Activated CD4-positive, alpha-beta memory T cell treated with anti-CD3 and anti-CD28 coated beads for 36 hours (primary cell): ENCODE measurements around the gene SOX3. TPM values are rescaled to one million over a fixed set of nuclear protein-coding genes. Genes with fewer than 3 reads are reported as not detected.

Source experiments
- CTCF ChIA-PET: fragments of 350-600 bp; sonication (Branson Sonifier 250); formaldehyde crosslinking; loops from one replicate; lab custom pipeline; 2021; ENCODE audit warnings: antibody characterized with exemption, inconsistent platforms; lab: Charles Lee
- POLR2A ChIA-PET: fragments of 350-600 bp; sonication (Branson Sonifier 250); formaldehyde crosslinking; loops from one replicate; lab custom pipeline; 2021; ENCODE audit warnings: antibody characterized with exemption; lab: Charles Lee
- DNase-seq: peaks from one replicate; pipeline ENCODE4 v3.0.0-alpha.2; 2020
- H3K27ac Mint-ChIP-seq: one replicate; pipeline ENCODE4 v1.8.0; 2021; ENCODE audit warnings: mixed read lengths
- H3K27me3 Mint-ChIP-seq: one replicate; pipeline ENCODE4 v1.8.0; 2021; ENCODE audit warnings: mixed read lengths
- H3K36me3 Mint-ChIP-seq: one replicate; pipeline ENCODE4 v1.8.0; 2021; ENCODE audit warnings: mixed read lengths
- H3K4me1 Mint-ChIP-seq: one replicate; pipeline ENCODE4 v1.8.0; 2021; ENCODE audit warnings: low read depth, mixed read lengths
- H3K4me3 Mint-ChIP-seq: one replicate; pipeline ENCODE4 v1.8.0; 2021; ENCODE audit warnings: mild to moderate bottlenecking, mixed read lengths
- H3K9me3 Mint-ChIP-seq: one replicate; pipeline ENCODE4 v1.8.0; 2021; ENCODE audit warnings: mixed read lengths
- intact Hi-C: fragments of 100-400 bp; cut with micrococcal nuclease; formaldehyde crosslinking; loops from one replicate; pipeline ENCODE4 v1.15.1; 2023
- total RNA-seq, 2 experiments: library from RNA; stranded (reverse); gene quantifications; one replicate each; pipeline ENCODE4 v1.2.3, GENCODE V29; 2021

The SOX3 gene
- total RNA-seq = not detected

GRCh38 chrX:140504371-140505324, at the start of gene SOX3:
SOX3 (minus strand) TSS chrX:140505069; CDS start chrX:140505060, 9 bp downstream.
- ChIA-PET POLR2A (no interaction called here), CTCF (no interaction called here)
- peaks cover 5% of the 10 kb centered on the region for H3K4me1 Mint-ChIP-seq
- H3K27ac Mint-ChIP-seq = no peak within 1 kb of the TSS
- no peak for DNase-seq
- no peak within 1 kb of the TSS for H3K4me3 Mint-ChIP-seq
- no peaks in the 10 kb centered on the region for H3K36me3 Mint-ChIP-seq
- intact Hi-C loops = no loop called here
- H3K9me3 Mint-ChIP-seq = no peaks in the 10 kb centered on the region
- peaks cover 46% of the 10 kb centered on the region for H3K27me3 Mint-ChIP-seq

- no peaks in the 10 kb centered on the region for H3K36me3 Mint-ChIP-seq
- no peaks in the 10 kb centered on the region for H3K9me3 Mint-ChIP-seq
- CTCF ChIA-PET = no interaction called here
- DNase-seq = no peak
- H3K27ac Mint-ChIP-seq = no peak overlapping the region
- H3K4me3 Mint-ChIP-seq = no peak overlapping the region
- H3K4me1 Mint-ChIP-seq = no peaks in the 10 kb centered on the region
- intact Hi-C loops = no loop called here
- H3K27me3 Mint-ChIP-seq = no peaks in the 10 kb centered on the region
- POLR2A ChIA-PET = no interaction called here
Observed at GRCh38 chrX:140548985-140549384, 44.1 kb upstream of the SOX3 start.

- no peaks in the 10 kb centered on the region for H3K9me3 Mint-ChIP-seq
- CTCF ChIA-PET = no interaction called here
- no peak overlapping the region for H3K27ac Mint-ChIP-seq
- no peak overlapping the region for H3K4me3 Mint-ChIP-seq
- H3K27me3 Mint-ChIP-seq = peaks cover 1% of the 10 kb centered on the region
- POLR2A ChIA-PET = no interaction called here
- no peak for DNase-seq
- H3K36me3 Mint-ChIP-seq = no peaks in the 10 kb centered on the region
- no peaks in the 10 kb centered on the region for H3K4me1 Mint-ChIP-seq
- intact Hi-C loops = no loop called here
Observed at GRCh38 chrX:140526171-140526570, 21.3 kb upstream of the SOX3 start.

- POLR2A ChIA-PET = no interaction called here
- Mint-ChIP-seq H3K36me3 (no peaks in the 10 kb centered on the region), H3K4me3 (no peak overlapping the region), H3K27ac (no peak overlapping the region), H3K4me1 (no peaks in the 10 kb centered on the region), H3K27me3 (peaks cover 1% of the 10 kb centered on the region), H3K9me3 (no peaks in the 10 kb centered on the region)
- intact Hi-C loops = no loop called here
- no peak for DNase-seq
- CTCF ChIA-PET = no interaction called here
Observed at GRCh38 chrX:140525448-140525847, 20.6 kb upstream of the SOX3 start.

- no peak overlapping the region for H3K27ac Mint-ChIP-seq
- peaks cover 1% of the 10 kb centered on the region for H3K27me3 Mint-ChIP-seq
- no peak overlapping the region for H3K4me3 Mint-ChIP-seq
- intact Hi-C loops = no loop called here
- H3K4me1 Mint-ChIP-seq = no peaks in the 10 kb centered on the region
- POLR2A ChIA-PET = no interaction called here
- H3K9me3 Mint-ChIP-seq = no peaks in the 10 kb centered on the region
- CTCF ChIA-PET = no interaction called here
- H3K36me3 Mint-ChIP-seq = no peaks in the 10 kb centered on the region
- no peak for DNase-seq
Observed at GRCh38 chrX:140524556-140524955, 19.7 kb upstream of the SOX3 start.

GRCh38 chrX:140521393-140521792, 16.5 kb upstream of the SOX3 start:
- Mint-ChIP-seq H3K36me3 (no peaks in the 10 kb centered on the region), H3K27me3 (no peaks in the 10 kb centered on the region), H3K9me3 (no peaks in the 10 kb centered on the region), H3K4me3 (no peak overlapping the region), H3K4me1 (no peaks in the 10 kb centered on the region), H3K27ac (no peak overlapping the region)
- intact Hi-C loops = no loop called here
- CTCF ChIA-PET = no interaction called here
- POLR2A ChIA-PET = no interaction called here
- no peak for DNase-seq

- ChIA-PET POLR2A (no interaction called here), CTCF (no interaction called here)
- H3K4me1 Mint-ChIP-seq = no peaks in the 10 kb centered on the region
- no peak overlapping the region for H3K4me3 Mint-ChIP-seq
- no peaks in the 10 kb centered on the region for H3K36me3 Mint-ChIP-seq
- intact Hi-C loops = no loop called here
- no peak overlapping the region for H3K27ac Mint-ChIP-seq
- no peaks in the 10 kb centered on the region for H3K9me3 Mint-ChIP-seq
- DNase-seq = no peak
- peaks cover 13% of the 10 kb centered on the region for H3K27me3 Mint-ChIP-seq
Observed at GRCh38 chrX:140514554-140514953, 9.7 kb upstream of the SOX3 start.

GRCh38 chrX:140510895-140511295, 6.0 kb upstream of the SOX3 start:
- ChIA-PET POLR2A (no interaction called here), CTCF (no interaction called here)
- DNase-seq = no peak
- Mint-ChIP-seq H3K27ac (no peak overlapping the region), H3K27me3 (peaks cover 34% of the 10 kb centered on the region), H3K9me3 (no peaks in the 10 kb centered on the region), H3K36me3 (no peaks in the 10 kb centered on the region), H3K4me1 (no peaks in the 10 kb centered on the region), H3K4me3 (no peak overlapping the region)
- intact Hi-C loops = no loop called here

GRCh38 chrX:140510306-140510676, 5.4 kb upstream of the SOX3 start:
- no peaks in the 10 kb centered on the region for H3K9me3 Mint-ChIP-seq
- H3K4me1 Mint-ChIP-seq = peaks cover 2% of the 10 kb centered on the region
- DNase-seq = no peak
- POLR2A ChIA-PET = no interaction called here
- no peak overlapping the region for H3K4me3 Mint-ChIP-seq
- H3K27me3 Mint-ChIP-seq = peaks cover 38% of the 10 kb centered on the region
- CTCF ChIA-PET = no interaction called here
- no peaks in the 10 kb centered on the region for H3K36me3 Mint-ChIP-seq
- no peak overlapping the region for H3K27ac Mint-ChIP-seq
- intact Hi-C loops = no loop called here

GRCh38 chrX:140509468-140510305, 4.8 kb upstream of the SOX3 start:
- no peak overlapping the region for H3K27ac Mint-ChIP-seq
- no peak for DNase-seq
- no peaks in the 10 kb centered on the region for H3K36me3 Mint-ChIP-seq
- POLR2A ChIA-PET = no interaction called here
- peaks cover 2% of the 10 kb centered on the region for H3K4me1 Mint-ChIP-seq
- peaks cover 38% of the 10 kb centered on the region for H3K27me3 Mint-ChIP-seq
- no peaks in the 10 kb centered on the region for H3K9me3 Mint-ChIP-seq
- intact Hi-C loops = no loop called here
- CTCF ChIA-PET = no interaction called here
- no peak overlapping the region for H3K4me3 Mint-ChIP-seq

GRCh38 chrX:140508958-140509357, 4.1 kb upstream of the SOX3 start:
- Mint-ChIP-seq H3K4me3 (no peak overlapping the region), H3K36me3 (no peaks in the 10 kb centered on the region), H3K4me1 (peaks cover 2% of the 10 kb centered on the region), H3K27me3 (peaks cover 38% of the 10 kb centered on the region), H3K9me3 (no peaks in the 10 kb centered on the region), H3K27ac (no peak overlapping the region)
- no peak for DNase-seq
- ChIA-PET CTCF (no interaction called here), POLR2A (no interaction called here)
- intact Hi-C loops = no loop called here

GRCh38 chrX:140507982-140508305, 3.1 kb upstream of the SOX3 start:
- ChIA-PET POLR2A (no interaction called here), CTCF (no interaction called here)
- no peaks in the 10 kb centered on the region for H3K36me3 Mint-ChIP-seq
- H3K4me3 Mint-ChIP-seq = no peak overlapping the region
- no peak overlapping the region for H3K27ac Mint-ChIP-seq
- intact Hi-C loops = no loop called here
- no peaks in the 10 kb centered on the region for H3K9me3 Mint-ChIP-seq
- peaks cover 2% of the 10 kb centered on the region for H3K4me1 Mint-ChIP-seq
- H3K27me3 Mint-ChIP-seq = peaks cover 41% of the 10 kb centered on the region
- DNase-seq = no peak
